ENCODE data around the gene F2RL1. TPM values are rescaled to one million over a fixed set of nuclear protein-coding genes. Genes with fewer than 3 reads are reported as not detected.
"Not testable (repeated sequence)": the region's sequence is repeated elsewhere in the genome, so short reads cannot be mapped to it uniquely, and the experiment has no call there.

Gene F2RL1, protein sequence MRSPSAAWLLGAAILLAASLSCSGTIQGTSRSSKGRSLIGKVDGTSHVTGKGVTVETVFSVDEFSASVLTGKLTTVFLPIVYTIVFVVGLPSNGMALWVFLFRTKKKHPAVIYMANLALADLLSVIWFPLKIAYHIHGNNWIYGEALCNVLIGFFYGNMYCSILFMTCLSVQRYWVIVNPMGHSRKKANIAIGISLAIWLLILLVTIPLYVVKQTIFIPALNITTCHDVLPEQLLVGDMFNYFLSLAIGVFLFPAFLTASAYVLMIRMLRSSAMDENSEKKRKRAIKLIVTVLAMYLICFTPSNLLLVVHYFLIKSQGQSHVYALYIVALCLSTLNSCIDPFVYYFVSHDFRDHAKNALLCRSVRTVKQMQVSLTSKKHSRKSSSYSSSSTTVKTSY
- total RNA-seq, result 1 to 10 TPM; 2.1 to 9.7 (median 8.1) TPM

DNA sequence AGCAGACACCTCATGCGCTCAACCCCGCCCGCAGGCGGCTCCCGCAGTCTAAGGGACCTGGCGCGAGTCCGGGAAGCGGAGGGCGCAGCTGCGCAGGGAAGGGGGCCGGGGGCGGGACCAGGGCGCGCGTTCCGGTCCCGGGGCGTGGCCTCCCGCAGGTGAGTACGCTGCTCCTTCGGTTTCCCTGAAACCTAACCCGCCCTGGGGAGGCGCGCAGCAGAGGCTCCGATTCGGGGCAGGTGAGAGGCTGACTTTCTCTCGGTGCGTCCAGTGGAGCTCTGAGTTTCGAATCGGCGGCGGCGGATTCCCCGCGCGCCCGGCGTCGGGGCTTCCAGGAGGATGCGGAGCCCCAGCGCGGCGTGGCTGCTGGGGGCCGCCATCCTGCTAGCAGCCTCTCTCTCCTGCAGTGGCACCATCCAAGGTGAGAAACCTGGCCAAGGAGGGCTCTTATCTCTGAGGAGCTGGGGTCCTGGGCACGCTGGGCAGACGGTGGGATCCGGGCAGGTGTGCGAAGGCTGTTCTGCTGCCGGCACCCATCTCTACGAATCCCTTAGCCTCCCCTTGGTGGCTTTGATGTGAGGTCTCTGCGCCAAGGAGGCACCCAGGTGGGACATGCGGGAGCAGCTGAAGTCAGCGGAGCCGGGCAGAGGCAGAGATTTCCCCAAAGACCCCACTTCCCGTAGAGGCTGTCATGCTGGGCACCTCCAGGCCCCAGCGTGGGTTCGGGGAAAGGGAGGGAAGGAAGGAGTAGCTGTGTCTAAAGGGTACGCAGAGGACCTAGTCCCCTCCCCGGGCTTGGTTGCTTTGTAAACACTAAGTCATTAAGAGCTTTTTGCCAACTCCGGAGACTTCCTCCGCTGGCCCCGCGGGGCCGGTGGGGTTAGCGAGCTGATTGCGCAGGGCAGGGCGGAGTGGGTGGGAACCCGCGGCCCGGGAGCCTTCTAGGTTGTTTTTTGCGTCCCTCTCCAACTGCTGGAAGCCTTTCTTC lies at the start of gene F2RL1:
F2RL1 (plus strand) TSS at position 187 of the 988 bp plus-strand sequence; CDS start at position 340, 153 bp downstream.
- peak within 1 kb of the TSS; percentile 25 to 65 (median 58) for H3K4me3 ChIP-seq
- TF ChIP-seq, protein P1, sequence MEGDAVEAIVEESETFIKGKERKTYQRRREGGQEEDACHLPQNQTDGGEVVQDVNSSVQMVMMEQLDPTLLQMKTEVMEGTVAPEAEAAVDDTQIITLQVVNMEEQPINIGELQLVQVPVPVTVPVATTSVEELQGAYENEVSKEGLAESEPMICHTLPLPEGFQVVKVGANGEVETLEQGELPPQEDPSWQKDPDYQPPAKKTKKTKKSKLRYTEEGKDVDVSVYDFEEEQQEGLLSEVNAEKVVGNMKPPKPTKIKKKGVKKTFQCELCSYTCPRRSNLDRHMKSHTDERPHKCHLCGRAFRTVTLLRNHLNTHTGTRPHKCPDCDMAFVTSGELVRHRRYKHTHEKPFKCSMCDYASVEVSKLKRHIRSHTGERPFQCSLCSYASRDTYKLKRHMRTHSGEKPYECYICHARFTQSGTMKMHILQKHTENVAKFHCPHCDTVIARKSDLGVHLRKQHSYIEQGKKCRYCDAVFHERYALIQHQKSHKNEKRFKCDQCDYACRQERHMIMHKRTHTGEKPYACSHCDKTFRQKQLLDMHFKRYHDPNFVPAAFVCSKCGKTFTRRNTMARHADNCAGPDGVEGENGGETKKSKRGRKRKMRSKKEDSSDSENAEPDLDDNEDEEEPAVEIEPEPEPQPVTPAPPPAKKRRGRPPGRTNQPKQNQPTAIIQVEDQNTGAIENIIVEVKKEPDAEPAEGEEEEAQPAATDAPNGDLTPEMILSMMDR (IDR thresholded peaks at IDR 0.05), result no peak
- TF ChIP-seq POLR2A (IDR thresholded peaks at IDR 0.05) (peak in 2 of 4 donors; percentile 35 to 67), EP300 (IDR thresholded peaks at IDR 0.05) (no peak), POLR2AphosphoS5 (IDR thresholded peaks at IDR 0.05) (peak in 1 of 2 donors; percentile 42)
- ATAC-seq (ENCODE audit: low FRiP score in 2 of 2) (peak; percentile 91), DNase-seq (peak; percentile 91 to 95)
- H3K4me1 ChIP-seq, result peaks cover 6 to 24% (median 14%) of the 10 kb centered on the region in 4 donors
- H3K9me3 ChIP-seq, result no peaks in the 10 kb centered on the region
- H3K27ac ChIP-seq, result peak within 1 kb of the TSS in 3 of 4 donors; percentile 20 to 72 (median 49)
- 0 to 3% methylated on average over 16 to 63 of the region's 72 CpGs for WGBS, 2 donors
- no peaks in the 10 kb centered on the region for H3K36me3 ChIP-seq
- H3K27me3 ChIP-seq, result no peaks in the 10 kb centered on the region

DNA sequence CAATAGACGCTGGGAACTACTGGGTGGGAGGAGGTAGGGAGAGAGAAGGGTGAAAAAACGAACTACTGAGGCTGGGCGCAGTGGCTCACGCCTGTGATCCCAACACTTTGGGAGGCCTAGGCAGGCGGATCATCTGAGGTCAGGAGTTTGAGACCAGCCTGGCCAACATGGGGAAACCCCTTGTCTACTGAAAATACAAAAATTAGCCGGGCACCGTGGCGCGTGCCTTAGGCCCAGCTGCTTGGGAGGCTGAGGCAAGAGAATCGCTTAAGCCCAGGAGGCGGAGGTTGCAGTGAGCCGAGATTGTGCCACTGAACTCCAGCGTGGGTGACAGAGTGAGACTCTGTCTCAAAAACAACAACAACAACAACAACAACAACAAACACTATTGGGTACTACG lies 47.8 kb upstream of the F2RL1 start:
- H3K27me3 ChIP-seq; ATAC-seq (ENCODE audit: low FRiP score in 2 of 2); H3K9me3 ChIP-seq; H3K4me3 ChIP-seq; H3K36me3 ChIP-seq; H3K27ac ChIP-seq: not testable (repeated sequence)
- H3K4me1 ChIP-seq, result peaks cover 0 to 12% (median 4%) of the 10 kb centered on the region in 4 donors
- 94 to 95% methylated on average over 14 of the region's 14 CpGs for WGBS, 2 donors
- DNase-seq, result peak in 1 of 2 donors; percentile 34

DNA sequence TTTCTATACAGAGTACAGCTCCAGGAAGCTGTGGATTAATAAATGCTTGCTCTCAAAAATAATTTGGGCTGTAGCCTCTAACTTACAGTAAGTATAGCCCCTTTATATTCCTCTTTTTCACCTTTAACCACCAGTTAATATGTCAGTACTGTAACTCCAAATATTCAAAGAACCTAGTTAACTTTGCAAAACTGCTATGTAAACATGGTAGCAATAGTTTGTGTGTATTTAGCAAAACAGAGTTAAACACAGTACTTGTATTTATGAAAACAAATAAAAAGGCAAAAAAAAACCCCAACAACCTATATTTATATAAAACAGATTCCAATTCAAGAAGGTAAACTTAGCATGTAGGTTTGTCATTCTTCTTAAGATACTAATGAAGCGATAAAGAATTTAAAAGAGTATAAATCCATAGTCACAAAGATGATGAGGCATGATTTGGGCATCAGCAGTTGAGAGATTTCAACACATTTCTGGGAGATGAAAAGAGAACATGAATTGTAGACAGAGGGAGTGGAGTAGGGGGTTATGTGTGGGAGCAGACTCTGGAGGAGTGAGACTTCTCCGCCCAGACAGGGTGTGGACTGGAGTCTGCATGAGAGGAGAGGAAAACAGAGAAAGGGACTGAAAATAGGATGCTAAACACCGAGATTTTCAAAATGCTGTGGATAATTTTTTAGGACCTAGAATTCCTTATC lies 47.0 kb upstream of the F2RL1 start:
- WGBS, 2 donors, result 52 to 61% methylated on average over 3 of the region's 3 CpGs
- no peaks in the 10 kb centered on the region for H3K36me3 ChIP-seq
- TF ChIP-seq POLR2A (IDR thresholded peaks at IDR 0.05) (no peak), POLR2AphosphoS5 (IDR thresholded peaks at IDR 0.05) (no peak), EP300 (IDR thresholded peaks at IDR 0.05) (no peak)
- TF ChIP-seq, protein P1 (IDR thresholded peaks at IDR 0.05), result no peak
- H3K4me1 ChIP-seq, result peaks cover 0 to 12% (median 4%) of the 10 kb centered on the region in 4 donors
- DNase-seq (no peak), ATAC-seq (ENCODE audit: low FRiP score in 2 of 2) (peak in 1 of 2 donors; percentile 85)
- no peaks in the 10 kb centered on the region for H3K27me3 ChIP-seq
- H3K27ac ChIP-seq, result no peak overlapping the region
- H3K4me3 ChIP-seq, result no peak overlapping the region
- H3K9me3 ChIP-seq, result no peaks in the 10 kb centered on the region

DNA sequence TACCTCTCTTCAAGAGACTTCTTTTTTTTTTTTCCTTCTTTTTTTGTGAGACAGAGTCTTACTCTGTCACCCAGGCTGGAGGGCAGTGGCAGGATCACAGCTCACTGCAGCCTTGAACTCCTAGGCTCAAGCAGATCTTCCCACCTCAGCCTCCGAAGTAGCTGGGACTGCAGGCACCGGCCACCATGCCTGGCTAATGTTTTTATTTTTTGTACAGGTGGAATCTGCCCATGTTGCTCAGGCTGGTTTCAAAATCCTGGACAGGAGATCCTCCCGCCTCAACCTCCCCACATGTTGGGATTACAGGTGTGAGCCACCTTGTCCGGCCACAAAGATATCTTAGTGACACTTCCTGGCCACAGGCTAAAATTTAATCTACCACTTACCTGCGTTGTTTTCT lies 42.9 kb upstream of the F2RL1 start:
- Histone ChIP-seq H3K27ac (no peak overlapping the region), H3K4me3 (no peak overlapping the region), H3K9me3 (no peaks in the 10 kb centered on the region), H3K36me3 (no peaks in the 10 kb centered on the region), H3K4me1 (peaks cover 0 to 12% (median 4%) of the 10 kb centered on the region in 4 donors), H3K27me3 (no peaks in the 10 kb centered on the region)
- WGBS, 2 donors, result 85 to 94% methylated on average over 5 of the region's 5 CpGs
- no peak for ATAC-seq (ENCODE audit: low FRiP score in 2 of 2)
- no peak for DNase-seq
- TF ChIP-seq, protein P1 (IDR thresholded peaks at IDR 0.05), result no peak
- TF ChIP-seq EP300 (IDR thresholded peaks at IDR 0.05) (no peak), POLR2AphosphoS5 (IDR thresholded peaks at IDR 0.05) (no peak), POLR2A (IDR thresholded peaks at IDR 0.05) (no peak)
